ENCODE data around the gene PRR23C. TPM values are rescaled to one million over a fixed set of nuclear protein-coding genes. Genes with fewer than 3 reads are reported as not detected.

Gene PRR23C
- total RNA-seq, 1 donor: not detected

Other genes with a start within 250 kb of the PRR23C start
- gene PIK3CB, start 210.0 kb downstream of the PRR23C start, total RNA-seq (ENCODE audit: low replicate concordance): 4.4 and 9.9 TPM in 2 replicates
- under 0.01 TPM in 1 of 2 replicates, not detected in the other for gene FOXL2, start 97.8 kb downstream of the PRR23C start, total RNA-seq (ENCODE audit: low replicate concordance)
- gene FOXL2NB, start 97.7 kb downstream of the PRR23C start, total RNA-seq (ENCODE audit: low replicate concordance): not detected in 2 replicates
- gene PRR23A, start 38.6 kb downstream of the PRR23C start, total RNA-seq (ENCODE audit: low replicate concordance): not detected in 2 replicates
- not detected in 2 replicates for gene PRR23B, start 24.0 kb downstream of the PRR23C start, total RNA-seq (ENCODE audit: low replicate concordance)